Measurements from ENCODE around the gene HNRNPD.

DNA sequence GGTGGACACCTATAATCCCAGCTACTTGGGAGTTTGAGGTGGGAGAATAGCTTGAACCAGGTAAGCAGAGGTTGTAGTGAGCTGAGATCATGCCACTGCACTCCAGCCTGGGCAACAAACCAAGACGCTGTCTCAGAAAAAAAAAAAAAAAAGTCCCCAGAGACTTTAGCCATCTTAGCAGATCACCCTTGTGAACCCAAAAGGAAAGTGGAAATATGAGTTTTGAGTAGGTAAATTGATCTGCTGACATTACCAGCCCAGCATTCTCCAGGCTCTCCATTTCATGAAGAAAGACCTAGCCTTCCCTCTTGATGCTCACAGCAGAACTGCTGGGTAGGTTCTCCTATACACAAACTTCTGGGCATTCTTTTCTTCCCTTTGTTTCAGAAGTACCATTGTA lies 24.5 kb upstream of the HNRNPD start:
- TF ChIP-seq, protein P1, sequence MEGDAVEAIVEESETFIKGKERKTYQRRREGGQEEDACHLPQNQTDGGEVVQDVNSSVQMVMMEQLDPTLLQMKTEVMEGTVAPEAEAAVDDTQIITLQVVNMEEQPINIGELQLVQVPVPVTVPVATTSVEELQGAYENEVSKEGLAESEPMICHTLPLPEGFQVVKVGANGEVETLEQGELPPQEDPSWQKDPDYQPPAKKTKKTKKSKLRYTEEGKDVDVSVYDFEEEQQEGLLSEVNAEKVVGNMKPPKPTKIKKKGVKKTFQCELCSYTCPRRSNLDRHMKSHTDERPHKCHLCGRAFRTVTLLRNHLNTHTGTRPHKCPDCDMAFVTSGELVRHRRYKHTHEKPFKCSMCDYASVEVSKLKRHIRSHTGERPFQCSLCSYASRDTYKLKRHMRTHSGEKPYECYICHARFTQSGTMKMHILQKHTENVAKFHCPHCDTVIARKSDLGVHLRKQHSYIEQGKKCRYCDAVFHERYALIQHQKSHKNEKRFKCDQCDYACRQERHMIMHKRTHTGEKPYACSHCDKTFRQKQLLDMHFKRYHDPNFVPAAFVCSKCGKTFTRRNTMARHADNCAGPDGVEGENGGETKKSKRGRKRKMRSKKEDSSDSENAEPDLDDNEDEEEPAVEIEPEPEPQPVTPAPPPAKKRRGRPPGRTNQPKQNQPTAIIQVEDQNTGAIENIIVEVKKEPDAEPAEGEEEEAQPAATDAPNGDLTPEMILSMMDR (conservative IDR thresholded peaks at IDR 0.05) = no peak
- no peak for TF ChIP-seq EZH2 (IDR thresholded peaks at IDR 0.05; ENCODE audit: low read depth)
